ENCODE results near the gene FRMD3. TPM values are rescaled to one million over a fixed set of nuclear protein-coding genes. Genes with fewer than 3 reads are reported as not detected.

The FRMD3 gene
- total RNA-seq, 1 experiment from 2014 or later: 1.4 TPM

- no peak for TF ChIP-seq USF2 (CRISPR knock-in tag; IDR thresholded peaks at IDR 0.05)
- no peak for TF ChIP-seq PREB (CRISPR knock-in tag; IDR thresholded peaks at IDR 0.05; ENCODE audit: borderline replicate concordance)
- no peak for TF ChIP-seq HMGA2 (CRISPR knock-in tag; IDR thresholded peaks at IDR 0.05)
- no peak for TF ChIP-seq ZNF232 (CRISPR knock-in tag; IDR thresholded peaks at IDR 0.05)
- no peak for TF ChIP-seq IRF2 (CRISPR knock-in tag; IDR thresholded peaks at IDR 0.05; ENCODE audit: borderline replicate concordance, low read depth)
Measured at GRCh38 chr9:83413367-83413766, 124.8 kb downstream of the FRMD3 start (continued).

GRCh38 chr9:83410701-83411100 lies 127.5 kb downstream of the FRMD3 start:
- no peak for DNase-seq (ENCODE audit: low spot score)
- no peaks in the 10 kb centered on the region for H3K27me3 Mint-ChIP-seq (ENCODE audit: low read depth)
- no peak for ATAC-seq
- CTCF ChIA-PET: no interaction called here
- H3K27ac Mint-ChIP-seq: no peak overlapping the region
- peaks cover 17% of the 10 kb centered on the region for H3K9me3 Mint-ChIP-seq
- TF ChIP-seq TEAD1 (CRISPR knock-in tag; IDR thresholded peaks at IDR 0.05) (no peak), IRF1 (CRISPR knock-in tag; IDR thresholded peaks at IDR 0.05) (no peak), SOX15 (CRISPR knock-in tag; IDR thresholded peaks at IDR 0.05) (no peak), ATF3 (CRISPR knock-in tag; conservative IDR thresholded peaks at IDR 0.05) (no peak), CREB1 (CRISPR knock-in tag; IDR thresholded peaks at IDR 0.05) (no peak), PREB (CRISPR knock-in tag; IDR thresholded peaks at IDR 0.05; ENCODE audit: borderline replicate concordance) (no peak), NFATC4 (CRISPR knock-in tag; IDR thresholded peaks at IDR 0.05) (no peak), ZNF263 (CRISPR knock-in tag; IDR thresholded peaks at IDR 0.05; ENCODE audit: low read depth) (no peak), NR3C1 (CRISPR knock-in tag; conservative IDR thresholded peaks at IDR 0.05; ENCODE audit: low read depth) (no peak), JAZF1 (CRISPR knock-in tag; IDR thresholded peaks at IDR 0.05) (no peak), ZNF512 (CRISPR knock-in tag; IDR thresholded peaks at IDR 0.05; ENCODE audit: borderline replicate concordance) (no peak), ZBTB43 (CRISPR knock-in tag; IDR thresholded peaks at IDR 0.05) (no peak)
- H3K4me1 Mint-ChIP-seq: no peaks in the 10 kb centered on the region
- POLR2A ChIA-PET: no interaction called here
- H3K36me3 Mint-ChIP-seq: no peaks in the 10 kb centered on the region
- H3K4me3 Mint-ChIP-seq: no peak overlapping the region

GRCh38 chr9:83406921-83407320 lies 131.3 kb downstream of the FRMD3 start:
- Mint-ChIP-seq H3K4me3 (no peak overlapping the region), H3K36me3 (no peaks in the 10 kb centered on the region), H3K9me3 (peaks cover 5% of the 10 kb centered on the region; the same call in 1 of the 2 replicates), H3K27me3 (ENCODE audit: low read depth) (no peaks in the 10 kb centered on the region), H3K27ac (no peak overlapping the region), H3K4me1 (no peaks in the 10 kb centered on the region)
- DNase-seq (ENCODE audit: low spot score) (no peak), ATAC-seq (no peak)
- ChIA-PET CTCF (interaction anchor here (1.3 to 1.6 kb wide), 2 partner anchors 10 to 73 kb away, joined by 4 to 9 read pairs; no protein-coding TSS in a partner anchor), POLR2A (no interaction called here)
- no peak for TF ChIP-seq RORB (CRISPR knock-in tag; IDR thresholded peaks at IDR 0.05)
- no peak for TF ChIP-seq ZNF138 (CRISPR knock-in tag; conservative IDR thresholded peaks at IDR 0.05)
- TF ChIP-seq MLX (CRISPR knock-in tag; IDR thresholded peaks at IDR 0.05): no peak
- no peak for TF ChIP-seq ZNF671 (CRISPR knock-in tag; IDR thresholded peaks at IDR 0.05)
- TF ChIP-seq ZNF532 (CRISPR knock-in tag; IDR thresholded peaks at IDR 0.05; ENCODE audit: borderline replicate concordance): no peak
- TF ChIP-seq ZNF317 (CRISPR knock-in tag; IDR thresholded peaks at IDR 0.05; ENCODE audit: borderline replicate concordance, low read depth): no peak

All from WTC11 (cell line).